ENCODE results near the gene TNFRSF12A. TPM values are rescaled to one million over a fixed set of nuclear protein-coding genes. Genes with fewer than 3 reads are reported as not detected.

Gene TNFRSF12A
- total RNA-seq, 2 experiments from 2014 or later = 5.5 to 5.9 TPM

DNA sequence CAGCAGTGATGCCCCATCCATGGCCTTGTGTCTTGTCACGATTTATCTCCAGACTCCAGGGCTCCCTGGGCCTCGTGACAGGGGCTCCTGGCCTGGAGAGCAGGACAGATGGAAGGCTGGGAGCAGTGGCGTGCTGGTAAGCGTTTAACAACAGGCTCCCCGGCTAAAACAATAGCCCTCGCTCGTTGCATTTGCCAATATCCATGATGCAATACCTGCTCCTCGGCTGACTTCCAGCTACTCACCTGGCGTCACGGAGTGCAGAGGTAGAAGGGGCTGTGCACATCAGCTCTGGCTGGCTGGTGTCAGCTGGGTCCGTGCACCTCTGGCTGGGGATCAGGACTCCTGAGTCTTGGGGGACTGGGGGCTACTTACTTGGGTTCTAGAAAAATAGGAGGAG is 18.1 kb downstream of the TNFRSF12A start:
- Mint-ChIP-seq H3K4me1 (peaks cover 8% of the 10 kb centered on the region), H3K4me3 (no peak overlapping the region), H3K27ac (no peak overlapping the region), H3K9me3 (ENCODE audit: low read depth) (no peaks in the 10 kb centered on the region), H3K27me3 (peaks cover 61% of the 10 kb centered on the region), H3K36me3 (peaks cover 2% of the 10 kb centered on the region)
- CTCF ChIA-PET = interaction anchor here (0.6 to 15.3 kb wide), 4 partner anchors 9 to 241 kb away, joined by 3 to 342 read pairs (median 13); partner anchors contain the start of genes HCFC1R1 and THOC6
- DNase-seq (no peak), ATAC-seq (no peak)

DNA sequence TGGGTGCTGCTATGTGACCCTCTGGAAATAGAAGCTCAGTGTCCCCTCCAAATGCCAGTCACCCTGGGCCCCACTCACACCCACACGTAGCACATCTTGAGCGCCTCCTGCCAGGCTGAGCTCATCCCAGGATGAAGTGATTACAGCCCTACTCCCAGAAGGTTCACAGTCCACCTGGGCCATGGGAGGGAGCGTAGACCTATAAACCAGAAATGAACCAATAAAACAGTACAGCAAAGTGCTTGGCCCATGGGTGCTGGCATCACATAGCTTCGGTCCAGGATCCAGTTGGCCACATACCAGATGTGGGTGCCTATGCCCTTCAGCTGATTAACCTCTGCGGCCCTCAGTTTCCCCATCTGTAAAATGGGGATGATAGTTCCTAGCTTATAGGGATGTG is 18.7 kb downstream of the TNFRSF12A start:
- Mint-ChIP-seq H3K27me3 (peaks cover 58% of the 10 kb centered on the region), H3K27ac (no peak overlapping the region), H3K4me3 (no peak overlapping the region), H3K9me3 (ENCODE audit: low read depth) (no peaks in the 10 kb centered on the region), H3K36me3 (peaks cover 2% of the 10 kb centered on the region), H3K4me1 (peaks cover 8% of the 10 kb centered on the region)
- DNase-seq (no peak), ATAC-seq (no peak)
- CTCF ChIA-PET = interaction anchor here (0.6 to 15.3 kb wide), 6 partner anchors 9 to 242 kb away, joined by 3 to 342 read pairs (median 6); partner anchors contain the start of genes HCFC1R1 and THOC6

DNA sequence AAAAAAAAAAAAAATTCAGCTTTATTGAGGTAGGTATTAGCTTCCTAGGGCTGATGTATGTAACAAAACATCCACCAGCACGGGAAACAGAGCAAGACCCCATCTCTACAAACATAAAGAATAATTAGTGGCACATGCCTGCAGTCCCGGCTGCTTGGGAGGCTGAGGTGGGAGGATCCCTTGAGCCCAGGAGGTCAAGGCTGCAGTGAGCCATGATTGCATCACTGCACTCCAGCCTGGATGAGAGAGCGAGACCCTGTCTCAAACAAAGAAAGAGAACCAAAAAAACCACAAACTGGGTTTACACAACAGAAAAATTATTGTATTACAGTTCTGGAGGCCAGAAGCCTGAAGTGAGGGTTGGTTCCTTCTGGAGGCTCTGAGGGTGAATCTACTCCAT is 22.2 kb downstream of the TNFRSF12A start:
- H3K4me3 Mint-ChIP-seq = no peak overlapping the region
- ATAC-seq (no peak), DNase-seq (no peak)
- peaks cover 37% of the 10 kb centered on the region for H3K27me3 Mint-ChIP-seq
- peaks cover 17% of the 10 kb centered on the region for H3K4me1 Mint-ChIP-seq
- H3K27ac Mint-ChIP-seq = no peak overlapping the region
- H3K9me3 Mint-ChIP-seq (ENCODE audit: low read depth) = no peaks in the 10 kb centered on the region
- CTCF ChIA-PET = interaction anchor here (0.9 to 15.3 kb wide), 4 partner anchors 13 to 87 kb away, joined by 3 to 342 read pairs (median 12); partner anchors contain the start of genes HCFC1R1 and THOC6
- H3K36me3 Mint-ChIP-seq = peaks cover 4% of the 10 kb centered on the region

DNA sequence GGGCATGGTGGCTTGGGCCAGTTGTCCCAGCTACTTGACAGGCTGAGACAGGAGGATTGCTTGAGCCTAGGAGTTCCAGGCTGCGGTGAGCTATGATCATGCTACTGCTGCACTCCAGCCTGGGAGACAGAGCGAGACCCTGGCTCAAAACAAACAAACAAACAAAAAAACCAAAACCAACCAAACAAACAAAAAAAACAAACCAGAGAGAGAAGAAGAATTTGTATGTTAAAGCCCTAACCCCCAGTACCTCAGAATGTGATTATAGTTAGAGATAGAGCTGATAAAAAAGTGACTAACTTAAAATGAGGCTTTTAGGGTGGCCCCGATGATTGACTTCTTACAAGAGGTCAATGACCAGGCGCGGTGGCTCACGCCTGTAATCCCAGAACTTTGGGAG is 24.5 kb downstream of the TNFRSF12A start:
- Mint-ChIP-seq H3K27ac (peak overlapping the region; percentile 83), H3K27me3 (peaks cover 17% of the 10 kb centered on the region), H3K9me3 (ENCODE audit: low read depth) (no peaks in the 10 kb centered on the region), H3K4me3 (peak overlapping the region; percentile 88), H3K4me1 (peaks cover 34% of the 10 kb centered on the region), H3K36me3 (peaks cover 14% of the 10 kb centered on the region)
- ATAC-seq = no peak
- CTCF ChIA-PET = interaction anchor here (1.0 to 15.3 kb wide), 7 partner anchors 14 to 85 kb away, joined by 3 to 342 read pairs (median 4); partner anchors contain the start of genes HCFC1R1, IL32, THOC6 and TNFRSF12A
- DNase-seq = no peak

DNA sequence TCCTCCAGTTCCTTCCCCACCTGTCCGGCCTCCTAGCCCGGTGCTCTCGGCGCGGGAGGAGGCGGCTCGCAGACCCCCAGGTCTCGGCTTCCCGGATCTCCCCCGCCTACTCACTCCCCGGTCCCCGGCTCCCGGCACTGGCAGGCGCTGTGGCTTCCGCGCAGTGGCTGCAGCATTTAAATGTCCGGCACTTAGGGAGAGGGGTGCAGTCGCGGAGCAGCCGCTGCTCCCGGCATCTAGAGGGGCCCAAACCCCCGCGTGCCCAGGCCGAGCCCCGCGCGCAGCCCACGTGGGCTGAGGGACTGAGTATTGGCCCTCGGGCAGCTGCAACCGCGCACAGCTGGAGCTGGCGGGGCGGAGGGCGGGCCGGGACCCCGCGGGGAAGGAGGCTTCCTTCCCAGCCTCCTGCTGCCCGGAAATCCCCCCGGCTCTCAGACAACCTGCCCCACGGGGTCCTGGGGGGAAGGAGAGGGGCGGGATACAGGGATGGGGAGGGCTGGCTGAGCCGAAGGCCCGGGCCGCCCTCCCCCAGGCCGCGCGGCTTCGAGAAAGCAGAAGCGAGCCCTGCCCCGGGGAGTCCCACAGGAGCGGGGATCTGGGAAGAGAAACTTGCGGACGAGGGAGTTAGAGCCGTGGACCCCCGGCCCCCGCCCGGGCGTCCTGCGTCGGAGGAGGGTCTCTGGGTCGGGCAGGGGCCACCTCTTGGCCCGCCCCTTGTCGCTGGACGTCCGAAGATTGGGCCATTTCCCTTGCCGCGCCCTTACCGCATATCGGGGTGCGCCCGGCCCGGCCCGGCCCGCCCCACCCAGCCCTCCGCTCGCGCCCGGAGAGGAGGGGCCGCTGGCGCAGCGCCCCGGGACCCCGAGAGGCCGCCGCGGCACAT is 25.8 kb downstream of the TNFRSF12A start, which contains the start of gene MMP25:
MMP25 (plus strand) TSS at position 804 of the 883 bp plus-strand sequence. CDS start 357 bp downstream, outside the sequence.
- peak; percentile 60 for DNase-seq

DNA sequence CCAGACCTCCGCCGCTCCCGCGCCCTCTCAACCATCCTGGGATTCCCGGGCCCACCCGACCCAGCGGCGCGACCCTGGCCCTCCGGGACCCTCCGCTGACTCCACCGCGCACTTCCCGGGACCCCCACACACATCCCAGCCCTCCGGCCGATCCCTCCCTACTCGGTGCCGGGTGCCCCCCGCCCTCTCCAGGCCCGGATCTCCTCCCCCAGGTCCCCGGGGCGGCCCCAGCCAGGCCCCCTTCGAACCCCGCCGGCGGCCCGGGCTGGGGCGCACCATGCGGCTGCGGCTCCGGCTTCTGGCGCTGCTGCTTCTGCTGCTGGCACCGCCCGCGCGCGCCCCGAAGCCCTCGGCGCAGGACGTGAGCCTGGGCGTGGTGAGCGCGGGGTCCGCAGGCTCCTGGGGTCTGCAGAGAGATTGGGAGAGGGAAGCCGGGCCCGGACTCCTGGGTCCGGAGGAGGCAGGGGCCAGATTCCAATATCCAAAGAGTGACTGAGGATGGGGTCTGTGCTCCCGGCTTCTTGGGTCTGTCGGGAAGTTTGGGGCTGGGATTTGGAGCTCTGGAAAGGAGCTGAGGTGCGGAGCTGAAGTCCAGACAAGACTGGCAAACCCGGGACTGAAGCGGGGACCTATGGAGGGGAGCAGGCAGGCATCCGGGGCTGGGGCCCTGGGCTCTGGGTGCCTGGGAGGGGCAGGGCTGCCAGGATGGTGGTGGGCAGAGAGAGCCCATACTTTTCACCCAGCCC is 26.6 kb downstream of the TNFRSF12A start:
- no peaks in the 10 kb centered on the region for H3K9me3 Mint-ChIP-seq (ENCODE audit: low read depth)
- peak overlapping the region; percentile 82 for H3K27ac Mint-ChIP-seq
- CTCF ChIA-PET = interaction anchor here (0.9 to 15.3 kb wide), 12 partner anchors 10 to 120 kb away, joined by 3 to 342 read pairs (median 5); partner anchors contain the start of genes HCFC1R1, IL32, THOC6 and ZNF213
- H3K36me3 Mint-ChIP-seq = peaks cover 29% of the 10 kb centered on the region
- H3K4me3 Mint-ChIP-seq = peak overlapping the region; percentile 82
- H3K4me1 Mint-ChIP-seq = peaks cover 55% of the 10 kb centered on the region
- peaks cover 10% of the 10 kb centered on the region for H3K27me3 Mint-ChIP-seq
- DNase-seq (peak; percentile 61), ATAC-seq (peak; percentile 28)

More for the DNA sequence above, 25.8 kb downstream of the TNFRSF12A start, which contains the start of gene MMP25:
- Mint-ChIP-seq H3K9me3 (ENCODE audit: low read depth) (no peaks in the 10 kb centered on the region), H3K27me3 (peaks cover 10% of the 10 kb centered on the region), H3K4me1 (peaks cover 47% of the 10 kb centered on the region), H3K27ac (peak within 1 kb of the TSS; percentile 83), H3K36me3 (peaks cover 22% of the 10 kb centered on the region), H3K4me3 (peak within 1 kb of the TSS; percentile 88)
- CTCF ChIA-PET = interaction anchor here (0.6 to 15.3 kb wide), 6 partner anchors 12 to 88 kb away, joined by 3 to 342 read pairs (median 4); partner anchors contain the start of genes HCFC1R1, THOC6, TNFRSF12A and ZNF213
- peak; percentile 52 for ATAC-seq

DNA sequence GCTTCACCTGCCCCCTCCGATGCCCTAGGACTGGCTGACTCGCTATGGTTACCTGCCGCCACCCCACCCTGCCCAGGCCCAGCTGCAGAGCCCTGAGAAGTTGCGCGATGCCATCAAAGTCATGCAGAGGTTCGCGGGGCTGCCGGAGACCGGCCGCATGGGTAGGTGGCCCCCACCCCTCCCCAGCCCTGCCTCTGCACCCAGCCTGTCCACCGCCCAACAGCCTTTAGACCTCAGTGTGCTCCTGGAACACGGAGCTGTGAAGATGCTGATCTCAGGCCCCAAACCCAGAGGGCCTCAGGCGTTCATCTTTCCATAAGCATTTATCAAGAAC is 27.2 kb downstream of the TNFRSF12A start:
- Mint-ChIP-seq H3K27ac (peak overlapping the region; percentile 82), H3K4me1 (peaks cover 59% of the 10 kb centered on the region), H3K36me3 (peaks cover 33% of the 10 kb centered on the region), H3K4me3 (peak overlapping the region; percentile 82), H3K27me3 (peaks cover 10% of the 10 kb centered on the region), H3K9me3 (ENCODE audit: low read depth) (no peaks in the 10 kb centered on the region)
- ATAC-seq (no peak), DNase-seq (peak; percentile 51)
- CTCF ChIA-PET = interaction anchor here (0.9 to 15.3 kb wide), 14 partner anchors 9 to 462 kb away, joined by 3 to 342 read pairs (median 4); partner anchors contain the start of genes HCFC1R1, IL32, THOC6 and ZNF213

DNA sequence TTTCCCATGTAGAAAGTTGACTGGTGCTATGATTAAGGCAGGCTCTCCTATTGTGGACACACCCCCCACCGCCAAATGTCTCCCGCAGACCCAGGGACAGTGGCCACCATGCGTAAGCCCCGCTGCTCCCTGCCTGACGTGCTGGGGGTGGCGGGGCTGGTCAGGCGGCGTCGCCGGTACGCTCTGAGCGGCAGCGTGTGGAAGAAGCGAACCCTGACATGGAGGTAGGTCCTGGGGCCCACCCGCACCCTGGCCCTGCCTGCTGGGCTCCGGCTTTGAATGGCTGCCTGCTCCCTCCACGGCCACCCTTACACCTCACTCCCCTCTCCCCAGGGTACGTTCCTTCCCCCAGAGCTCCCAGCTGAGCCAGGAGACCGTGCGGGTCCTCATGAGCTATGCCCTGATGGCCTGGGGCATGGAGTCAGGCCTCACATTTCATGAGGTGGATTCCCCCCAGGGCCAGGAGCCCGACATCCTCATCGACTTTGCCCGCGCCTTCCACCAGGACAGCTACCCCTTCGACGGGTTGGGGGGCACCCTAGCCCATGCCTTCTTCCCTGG is 29.8 kb downstream of the TNFRSF12A start:
- peaks cover 47% of the 10 kb centered on the region for H3K36me3 Mint-ChIP-seq
- DNase-seq (peak; percentile 41), ATAC-seq (no peak)
- H3K27me3 Mint-ChIP-seq = peaks cover 4% of the 10 kb centered on the region
- CTCF ChIA-PET = interaction anchor here (0.9 to 15.3 kb wide), 4 partner anchors 9 to 56 kb away, joined by 3 to 342 read pairs (median 32); partner anchors contain the start of genes HCFC1R1 and THOC6
- no peaks in the 10 kb centered on the region for H3K9me3 Mint-ChIP-seq (ENCODE audit: low read depth)
- peaks cover 69% of the 10 kb centered on the region for H3K4me1 Mint-ChIP-seq
- H3K4me3 Mint-ChIP-seq = peak overlapping the region; percentile 48
- H3K27ac Mint-ChIP-seq = peak overlapping the region; percentile 69

DNA sequence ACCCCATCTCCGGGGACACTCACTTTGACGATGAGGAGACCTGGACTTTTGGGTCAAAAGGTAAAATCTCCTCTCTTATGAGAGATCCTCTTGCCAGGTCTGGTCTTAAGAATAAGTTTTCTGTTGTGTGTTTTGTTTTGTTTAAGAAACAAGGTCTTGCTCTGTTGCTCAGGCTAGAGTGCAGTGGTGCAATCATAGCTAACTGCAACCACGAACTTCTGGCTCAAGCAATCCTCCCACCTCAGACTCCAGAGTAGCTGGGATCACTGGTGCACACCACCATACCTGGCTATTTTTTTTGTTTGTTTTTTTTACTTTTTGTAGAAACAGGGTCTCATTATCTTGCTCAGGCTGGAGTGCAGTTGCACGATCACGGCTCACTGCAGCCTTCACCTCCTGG is 30.3 kb downstream of the TNFRSF12A start:
- peak overlapping the region; percentile 48 for H3K4me3 Mint-ChIP-seq
- H3K9me3 Mint-ChIP-seq (ENCODE audit: low read depth) = no peaks in the 10 kb centered on the region
- H3K36me3 Mint-ChIP-seq = peaks cover 49% of the 10 kb centered on the region
- H3K4me1 Mint-ChIP-seq = peaks cover 69% of the 10 kb centered on the region
- H3K27me3 Mint-ChIP-seq = peaks cover under 1% of the 10 kb centered on the region
- DNase-seq (no peak), ATAC-seq (no peak)
- CTCF ChIA-PET = interaction anchor here (0.9 to 15.3 kb wide), 8 partner anchors 9 to 117 kb away, joined by 3 to 342 read pairs (median 4); partner anchors contain the start of genes HCFC1R1, THOC6 and TNFRSF12A
- H3K27ac Mint-ChIP-seq = peak overlapping the region; percentile 69

DNA sequence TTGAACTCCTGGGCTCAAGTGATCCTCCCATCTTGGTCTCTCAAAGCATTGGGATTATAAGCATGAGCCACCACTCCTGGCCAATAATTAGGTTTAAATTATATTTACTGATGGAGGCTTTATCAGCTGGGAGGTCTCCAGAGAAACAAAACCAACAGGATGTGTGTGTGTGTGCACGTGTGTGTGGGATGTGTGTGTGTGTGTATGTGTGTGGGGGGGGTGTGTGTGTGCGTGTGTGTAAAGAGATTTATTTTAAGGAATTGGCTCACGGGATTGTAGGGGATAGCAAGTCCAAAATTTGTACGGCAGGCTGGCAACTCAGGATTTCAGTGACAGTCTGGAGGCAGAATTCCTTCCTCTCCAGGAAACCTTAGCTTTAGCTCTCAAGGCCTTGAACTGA is 30.8 kb downstream of the TNFRSF12A start:
- CTCF ChIA-PET = interaction anchor here (0.9 to 15.3 kb wide), 9 partner anchors 8 to 117 kb away, joined by 3 to 342 read pairs (median 4); partner anchors contain the start of genes HCFC1R1, PAQR4, THOC6 and TNFRSF12A
- H3K36me3 Mint-ChIP-seq = peaks cover 51% of the 10 kb centered on the region
- H3K4me1 Mint-ChIP-seq = peaks cover 74% of the 10 kb centered on the region
- no peaks in the 10 kb centered on the region for H3K27me3 Mint-ChIP-seq
- no peaks in the 10 kb centered on the region for H3K9me3 Mint-ChIP-seq (ENCODE audit: low read depth)
- H3K4me3 Mint-ChIP-seq = peak overlapping the region; percentile 48
- ATAC-seq (no peak), DNase-seq (no peak)
- peak overlapping the region; percentile 69 for H3K27ac Mint-ChIP-seq

DNA sequence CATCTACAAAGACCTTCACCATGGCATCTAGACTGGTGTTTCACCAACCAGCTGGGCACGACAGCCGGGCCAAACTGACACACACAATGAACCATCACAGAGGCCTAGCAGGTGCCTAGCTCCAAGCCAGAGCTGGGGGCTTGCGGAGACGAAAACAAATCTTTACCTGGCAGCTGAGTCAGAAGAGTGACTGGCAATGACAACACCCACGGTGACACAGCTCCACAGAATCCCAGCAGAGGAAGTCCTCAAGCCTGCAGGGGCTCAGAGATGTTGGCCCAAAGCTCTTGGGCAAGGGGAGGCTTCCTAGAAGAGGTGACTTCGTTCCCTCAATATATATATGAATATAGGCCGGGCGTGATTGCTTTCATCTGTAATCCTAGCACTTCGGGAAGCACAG is 31.3 kb downstream of the TNFRSF12A start:
- no peak for DNase-seq
- H3K27me3 Mint-ChIP-seq = no peaks in the 10 kb centered on the region
- peaks cover 54% of the 10 kb centered on the region for H3K36me3 Mint-ChIP-seq
- no peaks in the 10 kb centered on the region for H3K9me3 Mint-ChIP-seq (ENCODE audit: low read depth)
- H3K4me1 Mint-ChIP-seq = peaks cover 79% of the 10 kb centered on the region
- peak overlapping the region; percentile 48 for H3K4me3 Mint-ChIP-seq
- ATAC-seq = no peak
- peak overlapping the region; percentile 69 for H3K27ac Mint-ChIP-seq
- CTCF ChIA-PET = interaction anchor here (0.6 to 15.3 kb wide), 9 partner anchors 8 to 116 kb away, joined by 3 to 342 read pairs (median 4); partner anchors contain the start of genes HCFC1R1, PAQR4, THOC6 and TNFRSF12A
